HG03159 (cell line): ENCODE data around the gene ENTPD1.

Experiments
- ATAC-seq: cut with Tn5 transposase; IDR thresholded peaks from one replicate; pipeline ENCODE4 v1.9.1; 2021; ENCODE audit warnings: mild to moderate bottlenecking, moderate library complexity; ENCODE audit not compliant: unreplicated experiment

The ENTPD1 gene

DNA sequence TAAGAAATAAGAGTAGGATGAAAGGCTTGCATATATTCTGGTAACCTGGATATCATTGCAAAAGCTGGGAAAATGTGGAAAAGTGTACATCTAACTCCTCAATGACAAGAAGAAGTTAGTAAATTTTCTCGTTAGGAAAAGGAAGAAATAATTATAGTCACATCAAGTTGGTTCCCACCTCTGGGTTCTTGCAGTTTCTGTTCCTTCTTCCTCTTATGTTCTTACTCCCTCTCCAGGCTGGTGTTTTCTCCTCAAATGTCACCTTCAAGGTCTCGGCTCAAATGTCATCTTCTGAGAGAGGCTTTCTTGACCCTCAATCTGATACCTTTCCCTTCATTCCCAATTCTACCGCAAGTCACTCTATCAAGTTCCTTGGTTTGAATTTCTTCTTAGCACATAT, 64.4 kb downstream of the ENTPD1 start:
- ATAC-seq = no peak

- no peak for ATAC-seq
Measured at GRCh38 chr10:95821720-95822119, 65.8 kb downstream of the ENTPD1 start.

GRCh38 chr10:95830044-95830443, 74.1 kb downstream of the ENTPD1 start:
- ATAC-seq = no peak

- ATAC-seq = no peak
Measured at GRCh38 chr10:95831076-95831475, 75.1 kb downstream of the ENTPD1 start.

GRCh38 chr10:95831515-95831914, 75.6 kb downstream of the ENTPD1 start:
- ATAC-seq = no peak

- peak; percentile 81 for ATAC-seq
Measured at GRCh38 chr10:95832216-95833041, 76.5 kb downstream of the ENTPD1 start.

DNA sequence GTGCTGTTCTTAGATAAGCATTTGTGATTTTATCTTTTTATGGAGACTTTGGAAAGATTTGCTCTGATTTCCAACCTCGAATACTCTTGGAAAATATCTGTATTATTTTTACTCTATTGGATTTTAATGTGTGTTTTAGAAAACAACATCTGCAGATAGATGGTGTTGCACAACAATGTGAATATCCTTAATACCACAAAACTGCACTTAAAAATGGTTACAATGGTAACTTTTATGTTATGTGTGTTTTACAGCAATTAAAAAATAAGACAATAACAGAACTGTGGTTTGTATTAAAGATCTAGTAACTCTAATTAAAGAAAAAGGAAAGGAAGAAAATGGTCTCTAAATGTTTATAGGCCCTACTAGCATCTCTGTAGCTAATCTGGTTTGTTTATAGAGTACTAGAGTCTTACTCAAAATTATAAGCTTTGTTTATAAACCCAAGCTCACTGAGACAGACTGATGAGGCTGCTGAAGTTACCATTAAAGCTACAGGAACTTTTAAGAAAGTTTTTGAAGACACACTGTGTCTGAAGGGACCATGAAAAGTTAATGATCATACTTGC, 77.2 kb downstream of the ENTPD1 start:
- ATAC-seq = no peak

DNA sequence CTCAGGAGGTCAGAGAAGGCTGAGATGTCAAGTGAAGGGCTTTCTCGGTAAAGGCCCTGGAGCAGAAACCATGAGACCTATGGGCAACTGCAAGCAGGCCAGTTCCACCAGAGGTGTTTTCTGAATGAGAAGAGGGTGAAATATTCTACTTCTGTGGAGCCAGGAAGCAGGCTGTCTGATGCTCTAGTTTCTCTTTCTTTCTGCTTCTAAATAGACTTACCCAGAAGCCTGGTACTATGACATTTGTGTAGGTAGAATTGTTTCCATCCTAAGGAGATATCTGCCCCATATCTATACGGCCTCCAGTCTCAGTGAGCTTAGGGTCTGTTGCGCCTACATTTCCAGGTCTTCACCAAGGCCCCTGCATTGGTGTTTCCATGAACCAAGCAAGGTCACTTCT, 78.4 kb downstream of the ENTPD1 start:
- no peak for ATAC-seq

DNA sequence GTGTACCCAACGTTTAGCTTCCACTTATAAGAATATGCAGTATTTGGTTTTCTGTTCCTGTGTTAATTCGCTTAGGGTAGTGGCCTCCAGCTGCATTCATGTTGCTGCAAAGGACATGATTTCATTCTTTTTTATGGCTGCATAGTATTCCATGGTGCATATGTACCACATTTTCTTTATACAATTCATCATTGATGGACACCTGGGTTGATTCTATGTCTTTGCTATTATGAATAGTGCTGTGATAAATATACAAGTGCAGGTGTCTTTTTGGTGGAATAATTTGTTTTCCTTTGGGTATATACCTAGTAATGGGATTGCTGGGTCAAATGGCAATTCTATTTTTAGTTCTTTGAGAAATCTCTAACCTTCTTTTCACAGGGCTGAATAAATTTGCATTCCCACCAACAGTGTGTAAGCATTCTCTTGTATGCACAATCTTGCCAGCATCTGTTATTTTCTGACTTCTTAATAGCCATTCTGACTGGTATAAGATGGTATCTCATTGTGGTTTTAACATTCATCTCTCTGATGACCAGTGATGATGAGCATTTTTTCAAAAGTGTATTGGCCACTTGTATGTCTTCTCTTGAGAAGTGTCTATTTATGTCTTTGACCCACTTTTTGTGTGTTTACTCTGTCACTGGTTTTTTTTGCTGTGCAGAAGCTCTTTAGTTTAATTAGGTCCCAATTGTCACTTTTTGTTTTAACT, 79.3 kb downstream of the ENTPD1 start:
- ATAC-seq = no peak

- ATAC-seq = no peak
Measured at GRCh38 chr10:95835911-95836310, 79.9 kb downstream of the ENTPD1 start.

GRCh38 chr10:95836610-95837355, 80.8 kb downstream of the ENTPD1 start:
- ATAC-seq = no peak

DNA sequence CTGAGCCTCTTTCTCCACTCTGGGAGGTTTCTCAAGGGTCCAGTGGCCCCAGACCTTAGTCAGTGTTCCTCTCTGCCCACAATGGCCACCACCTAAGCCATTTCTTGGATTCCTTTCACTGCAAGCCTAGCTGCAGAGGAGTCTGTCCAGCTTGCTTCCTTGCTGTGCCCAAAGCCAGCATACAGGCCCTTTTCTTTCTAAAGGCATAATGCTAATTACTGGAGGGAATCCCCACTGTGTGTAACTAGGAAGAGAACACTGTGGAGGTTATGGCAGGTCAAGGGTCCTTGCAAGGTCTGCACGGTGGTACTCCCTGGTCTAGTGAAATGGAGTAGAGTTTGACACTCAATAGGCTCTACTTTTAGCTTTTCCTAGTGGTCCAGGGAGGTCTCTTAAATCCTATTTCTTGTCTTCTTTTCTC, 81.4 kb downstream of the ENTPD1 start:
- peak; percentile 17 for ATAC-seq

GRCh38 chr10:95837783-95838182, 81.8 kb downstream of the ENTPD1 start:
- peak; percentile 44 for ATAC-seq

GRCh38 chr10:95840121-95840520, 84.2 kb downstream of the ENTPD1 start:
- ATAC-seq = no peak

DNA sequence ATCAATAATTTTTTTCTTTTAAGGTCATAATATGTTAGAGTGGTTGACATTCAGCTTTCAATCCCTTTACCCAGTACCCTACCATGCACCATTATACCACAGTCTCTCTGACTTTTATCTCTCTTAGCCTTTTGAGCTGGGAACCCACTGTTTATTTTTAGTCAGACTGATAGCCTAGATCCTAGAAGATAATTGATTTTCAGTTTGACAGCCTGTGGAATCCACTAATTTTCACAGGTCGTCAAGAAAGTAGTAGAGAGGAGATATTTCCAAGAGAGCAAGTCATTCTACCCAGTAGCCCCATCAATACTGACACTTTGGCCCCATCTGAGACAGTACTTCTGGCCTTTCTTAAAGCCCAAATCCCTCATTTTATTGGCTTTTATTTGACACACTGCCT, 84.7 kb downstream of the ENTPD1 start:
- ATAC-seq = no peak

- ATAC-seq = peak; percentile 38
Measured at GRCh38 chr10:95841661-95842498, 85.9 kb downstream of the ENTPD1 start.

DNA sequence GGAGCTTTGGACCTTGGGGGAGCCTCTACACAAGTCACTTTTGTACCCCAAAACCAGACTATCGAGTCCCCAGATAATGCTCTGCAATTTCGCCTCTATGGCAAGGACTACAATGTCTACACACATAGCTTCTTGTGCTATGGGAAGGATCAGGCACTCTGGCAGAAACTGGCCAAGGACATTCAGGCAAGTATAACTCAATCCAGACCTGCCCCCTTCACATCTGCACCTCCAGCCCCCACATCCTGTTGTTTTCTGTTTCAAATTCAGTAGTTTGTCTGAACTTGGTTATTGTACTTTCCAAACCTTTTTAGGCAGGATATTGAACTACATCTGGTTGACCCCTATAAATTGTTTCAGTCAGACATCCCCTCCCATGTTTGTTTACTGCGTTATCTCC, 89.4 kb downstream of the ENTPD1 start:
- no peak for ATAC-seq

- ATAC-seq = no peak
Measured at GRCh38 chr10:95847007-95847406, 91.0 kb downstream of the ENTPD1 start.

- no peak for ATAC-seq
Measured at GRCh38 chr10:95848841-95849240, 92.9 kb downstream of the ENTPD1 start.

DNA sequence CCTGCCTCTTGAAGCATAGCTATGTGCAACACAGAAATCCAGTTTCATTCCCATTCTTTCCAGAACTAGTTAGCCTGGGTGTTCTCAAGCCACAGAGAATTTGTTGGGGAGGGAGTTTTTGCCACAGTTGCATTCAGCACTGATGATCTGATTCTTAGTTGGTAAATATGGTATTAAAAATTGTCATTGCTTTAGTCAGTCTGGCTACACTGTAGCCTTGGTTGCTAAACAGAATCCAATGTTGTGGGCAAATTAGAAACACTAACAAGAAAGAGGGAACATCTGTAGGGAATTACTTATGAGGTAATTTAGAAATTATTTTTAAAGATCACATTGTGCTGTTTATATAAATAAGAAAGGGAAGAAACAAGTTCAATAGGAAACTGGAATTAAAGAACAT, 94.8 kb downstream of the ENTPD1 start:
- ATAC-seq = no peak
